Measurements from ENCODE around the gene DHRS4L2.
"Not testable (repeated sequence)": the region's sequence is repeated elsewhere in the genome, so short reads cannot be mapped to it uniquely, and the experiment has no call there.

Gene DHRS4L2

DNA sequence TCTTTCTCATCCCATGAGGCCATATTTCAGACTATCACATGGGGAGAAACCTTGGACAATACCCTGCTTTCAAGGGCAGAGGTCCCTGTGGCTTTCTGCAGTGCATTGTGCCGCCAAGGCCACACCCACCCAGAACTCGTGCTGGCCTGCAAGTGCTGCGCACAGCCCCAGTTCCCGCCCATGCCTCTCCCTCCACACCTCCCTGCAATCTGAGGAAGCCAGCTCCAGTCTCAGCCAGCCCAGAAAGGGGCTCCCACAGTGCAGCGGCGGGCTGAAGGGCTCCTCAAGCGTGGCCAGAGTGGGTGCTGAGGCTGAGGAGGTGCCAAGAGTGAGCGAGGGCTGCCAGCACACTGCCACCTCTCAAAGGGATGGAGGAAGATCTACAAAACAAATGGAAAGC, 15.6 kb upstream of the DHRS4L2 start:
- DNase-seq (ENCODE audit: low read depth): not testable (repeated sequence)

GRCh38 chr14:23974041-23974440, 14.7 kb upstream of the DHRS4L2 start:
- DNase-seq (ENCODE audit: low read depth): not testable (repeated sequence)

GRCh38 chr14:23977208-23977607, 11.5 kb upstream of the DHRS4L2 start:
- not testable (repeated sequence) for DNase-seq (ENCODE audit: low read depth)

- DNase-seq (ENCODE audit: low read depth): not testable (repeated sequence)
Observed at GRCh38 chr14:23981951-23982813, 6.5 kb upstream of the DHRS4L2 start.

DNA sequence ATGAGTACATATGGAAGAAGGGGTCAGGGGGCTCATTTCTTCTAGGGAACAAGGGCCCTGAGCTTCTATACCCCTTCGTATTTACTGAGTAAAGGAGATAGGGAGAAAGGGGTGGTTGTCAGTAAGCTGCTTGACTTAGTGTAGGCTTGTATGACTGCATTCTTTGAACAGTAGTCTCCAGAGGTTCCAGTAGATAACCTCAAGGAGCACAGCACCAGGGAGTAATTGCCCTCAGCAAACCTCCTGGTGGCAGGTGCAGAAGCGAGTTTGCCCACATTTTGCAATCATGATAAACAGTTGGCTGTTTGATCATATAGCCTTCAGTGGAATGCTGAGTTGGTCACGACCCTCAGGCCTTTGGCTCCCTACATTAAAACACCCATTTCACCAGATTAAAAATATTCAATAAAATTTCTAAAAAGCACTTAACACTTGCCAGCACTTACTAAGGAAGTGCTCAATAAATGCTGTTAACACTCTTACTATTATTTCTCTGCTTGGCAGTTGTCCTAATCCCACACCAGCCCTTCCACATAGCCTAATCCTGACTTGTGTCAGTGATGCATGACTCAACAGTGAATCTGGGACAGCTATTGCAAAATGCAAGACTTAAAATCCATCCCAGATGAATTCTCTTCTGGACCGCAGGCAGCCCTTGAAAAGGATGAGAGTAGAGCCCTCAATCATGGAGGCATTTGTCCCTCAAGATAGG, 3.7 kb upstream of the DHRS4L2 start:
- no peak for DNase-seq (ENCODE audit: low read depth)

DNA sequence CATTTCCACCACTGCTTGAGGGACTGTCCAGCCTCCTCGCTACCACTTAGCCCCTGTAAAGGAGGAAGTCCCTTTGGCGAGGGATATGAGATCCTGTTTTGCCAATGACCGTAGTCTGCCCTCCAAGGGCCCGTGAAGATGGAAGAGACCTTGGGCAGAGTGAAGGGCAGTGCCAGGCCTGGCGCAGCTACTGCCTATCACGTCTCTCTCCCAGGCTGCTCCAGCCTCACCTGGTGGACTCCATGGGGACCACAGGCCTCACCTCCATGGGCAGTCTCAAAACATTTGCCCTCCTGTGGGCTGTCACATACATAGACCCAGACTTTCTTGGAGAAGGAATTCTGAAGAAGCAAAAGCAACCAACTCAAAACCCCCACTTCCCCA, 514 bp upstream of the DHRS4L2 start:
- not testable (repeated sequence) for DNase-seq (ENCODE audit: low read depth)

GRCh38 chr14:23989734-23990445, 1.2 kb downstream of the DHRS4L2 start:
- not testable (repeated sequence) for DNase-seq (ENCODE audit: low read depth)

DNA sequence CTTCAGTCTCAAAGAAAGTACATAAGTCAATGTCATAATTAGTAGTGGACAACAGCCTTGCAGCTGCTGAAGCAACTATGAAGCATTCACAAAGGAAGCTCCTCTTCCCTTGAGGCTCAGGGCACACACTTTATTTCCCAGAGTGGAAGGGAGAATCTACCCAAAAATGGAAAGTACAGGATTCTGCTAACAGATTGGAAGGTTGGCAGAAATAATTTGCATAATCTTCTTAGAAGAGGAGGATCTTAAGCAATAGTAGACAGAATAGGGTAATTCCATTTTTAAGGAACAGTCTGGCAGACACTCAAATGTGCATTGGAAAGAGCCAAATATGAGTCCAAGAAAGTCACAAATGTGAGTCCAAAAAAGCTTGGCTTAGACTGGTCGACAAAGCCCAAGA, 2.2 kb downstream of the DHRS4L2 start:
- not testable (repeated sequence) for DNase-seq (ENCODE audit: low read depth)

DNA sequence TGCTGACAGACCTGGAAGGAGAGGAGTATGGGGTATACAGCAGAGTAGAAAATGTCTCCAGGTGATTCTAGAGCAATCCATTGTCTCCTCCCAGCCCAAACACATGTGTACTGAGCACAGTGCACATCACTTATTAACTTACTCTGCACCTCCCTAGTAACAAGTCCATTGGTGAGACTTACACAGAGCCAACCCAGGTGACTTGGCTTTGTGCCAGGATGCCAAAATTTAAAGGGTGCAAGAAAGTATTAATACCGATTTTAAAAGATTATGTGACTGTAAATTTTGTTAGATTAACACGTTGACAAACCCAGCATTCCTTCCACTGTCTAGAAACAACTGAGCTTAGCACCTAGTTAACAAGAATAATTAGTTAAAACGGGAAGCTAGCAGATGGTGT, 4.3 kb downstream of the DHRS4L2 start:
- DNase-seq (ENCODE audit: low read depth): not testable (repeated sequence)

DNA sequence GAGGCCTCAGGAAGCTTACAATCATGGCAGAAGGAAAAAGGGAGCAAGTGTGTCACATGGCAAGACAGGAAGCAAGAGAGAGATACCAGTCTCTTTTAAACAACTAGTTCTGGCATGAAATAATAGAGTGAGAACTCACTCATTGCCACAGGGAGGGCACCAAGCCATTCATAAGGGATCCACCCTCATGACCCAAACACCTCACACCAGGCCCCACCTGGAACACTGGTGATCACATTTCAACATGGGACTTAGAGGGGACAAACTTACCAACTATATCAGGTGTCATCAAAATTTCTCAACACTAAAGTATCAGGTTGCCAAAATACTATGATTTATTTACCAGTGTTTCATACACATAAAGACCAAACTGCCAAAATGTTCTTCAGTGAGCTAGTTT, 7.3 kb downstream of the DHRS4L2 start:
- DNase-seq (ENCODE audit: low read depth): not testable (repeated sequence)

DNA sequence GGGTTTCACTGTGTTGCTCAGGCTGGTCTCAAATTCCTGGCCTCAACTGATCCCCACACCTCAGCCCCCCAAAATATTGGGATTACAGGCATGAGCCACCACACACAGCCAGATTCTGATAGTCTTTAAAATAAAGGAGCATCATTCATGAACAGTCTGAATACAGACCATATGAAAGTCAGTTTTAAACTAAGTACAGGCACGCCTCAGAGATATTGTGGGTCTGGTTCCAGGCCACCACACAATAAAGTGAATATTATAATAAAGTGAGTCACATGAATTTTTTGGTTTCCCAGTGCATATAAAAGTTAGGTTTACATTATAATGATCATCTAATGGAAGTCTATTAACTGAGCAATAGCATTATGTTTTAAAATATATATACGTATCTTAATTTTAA, 8.1 kb downstream of the DHRS4L2 start:
- DNase-seq (ENCODE audit: low read depth): not testable (repeated sequence)

DNA sequence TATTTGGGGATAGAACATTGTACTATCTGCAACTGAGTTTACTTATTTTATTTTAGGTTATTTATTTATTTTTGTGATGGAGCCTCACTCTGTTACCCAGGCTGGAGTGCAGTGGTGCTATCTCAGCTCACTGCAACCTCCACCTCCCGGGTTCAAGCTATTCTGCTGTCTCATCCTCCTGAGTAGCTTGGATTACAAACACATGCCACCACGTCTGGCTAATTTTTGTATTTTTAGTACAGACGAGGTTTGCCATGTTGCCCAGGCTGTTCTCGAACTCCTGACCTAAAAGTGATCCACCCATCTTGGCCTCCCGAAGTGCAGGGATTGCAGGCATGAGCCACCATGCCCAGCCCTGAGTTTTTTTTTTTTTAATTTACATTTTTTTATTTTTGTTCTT, 10.9 kb downstream of the DHRS4L2 start:
- DNase-seq (ENCODE audit: low read depth): not testable (repeated sequence)

DNA sequence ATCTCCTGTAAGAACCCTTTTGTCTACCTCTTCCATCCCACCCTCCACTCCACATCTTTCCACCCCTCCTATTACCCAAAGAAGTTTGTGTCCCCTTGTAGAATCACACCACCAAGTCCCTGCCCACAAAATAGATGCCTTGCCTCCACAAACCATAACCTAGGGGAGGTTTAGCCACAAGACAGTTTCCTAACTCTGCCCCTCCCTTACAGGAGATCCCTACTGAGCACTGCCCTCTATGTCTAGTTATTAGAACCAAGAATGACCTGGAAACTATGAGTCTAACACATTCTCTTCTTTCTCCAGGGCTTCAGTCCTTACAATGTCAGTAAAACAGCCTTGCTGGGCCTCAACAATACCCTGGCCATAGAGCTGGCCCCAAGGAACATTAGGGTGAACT, 12.3 kb downstream of the DHRS4L2 start:
- not testable (repeated sequence) for DNase-seq (ENCODE audit: low read depth)

DNA sequence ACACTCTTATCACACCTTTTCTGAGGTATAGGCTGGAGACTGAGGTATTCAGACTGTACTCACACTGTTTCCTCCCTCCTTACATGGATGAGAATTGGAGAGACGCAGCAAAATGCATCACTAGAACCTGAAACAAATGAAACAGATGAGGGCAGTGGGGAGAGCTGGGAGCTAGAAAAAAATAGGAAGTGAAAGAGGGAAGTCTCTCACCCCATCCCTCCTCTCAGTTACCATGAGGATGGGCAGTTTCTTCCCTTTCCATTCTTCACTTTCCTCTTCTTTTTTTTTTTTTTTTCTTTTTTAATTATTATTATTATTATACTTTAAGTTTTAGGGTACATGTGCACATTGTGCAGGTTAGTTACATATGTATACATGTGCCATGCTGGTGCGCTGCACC, 12.9 kb downstream of the DHRS4L2 start:
- not testable (repeated sequence) for DNase-seq (ENCODE audit: low read depth)

DNA sequence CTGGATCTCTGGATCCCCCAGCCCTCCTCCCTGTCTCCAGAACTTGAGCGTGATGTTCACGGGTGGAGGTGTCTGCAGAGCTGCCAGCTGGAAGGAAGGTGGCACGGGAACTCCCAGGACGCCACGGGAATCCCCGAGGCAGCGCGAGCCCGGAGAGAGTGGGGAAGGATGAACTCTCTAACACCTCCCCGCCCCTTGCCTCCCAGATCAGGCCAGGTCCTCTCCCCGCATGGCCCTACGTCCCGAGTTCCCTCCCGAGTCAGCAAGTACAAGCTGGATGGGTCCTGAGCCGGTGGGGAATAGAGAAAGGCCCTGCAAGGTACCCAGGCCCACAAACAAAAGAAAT, 17.7 kb downstream of the DHRS4L2 start:
- DNase-seq (ENCODE audit: low read depth): not testable (repeated sequence)

DNA sequence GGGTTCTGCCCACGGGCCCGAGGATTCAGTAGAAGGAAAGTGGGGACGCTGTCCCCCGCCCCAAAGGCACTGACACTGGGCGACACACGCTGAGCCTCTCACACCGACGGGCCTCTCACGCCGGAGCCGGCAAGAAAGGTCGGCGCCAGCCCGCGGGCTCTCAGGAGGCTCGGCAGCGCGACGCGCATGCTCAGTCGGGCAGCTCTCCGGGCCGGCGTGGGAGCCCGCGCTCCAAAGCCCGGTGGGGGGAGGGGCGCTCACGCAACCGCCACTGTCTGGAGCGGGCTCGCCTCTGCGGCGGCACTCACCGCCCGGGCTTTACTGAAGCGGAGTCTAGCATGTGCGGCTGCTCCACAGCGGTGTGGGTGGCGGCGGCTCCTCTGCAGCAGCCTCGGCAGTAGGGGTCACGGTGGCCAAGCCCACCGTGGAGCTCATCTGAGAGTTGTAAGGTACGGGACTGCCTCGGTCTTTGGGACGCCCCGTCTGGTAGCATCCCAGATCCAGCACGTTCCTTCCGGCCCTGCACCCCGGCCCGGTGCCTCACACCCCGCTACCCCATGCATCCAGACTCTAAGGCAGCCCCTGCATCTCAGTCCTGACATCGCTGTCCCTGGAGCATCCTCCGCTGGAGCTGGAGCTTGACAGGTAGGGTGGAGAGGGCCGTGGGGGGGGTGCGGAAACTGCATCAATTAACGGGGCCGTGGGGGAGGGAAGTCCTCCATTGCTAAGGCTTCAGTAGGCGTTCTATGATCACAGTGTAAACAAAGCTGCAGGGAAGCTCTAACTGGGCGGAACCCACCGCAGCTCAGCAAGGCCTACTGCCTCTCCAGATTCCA, 18.3 kb downstream of the DHRS4L2 start:
- peak; percentile 50 for DNase-seq (ENCODE audit: low read depth)

DNA sequence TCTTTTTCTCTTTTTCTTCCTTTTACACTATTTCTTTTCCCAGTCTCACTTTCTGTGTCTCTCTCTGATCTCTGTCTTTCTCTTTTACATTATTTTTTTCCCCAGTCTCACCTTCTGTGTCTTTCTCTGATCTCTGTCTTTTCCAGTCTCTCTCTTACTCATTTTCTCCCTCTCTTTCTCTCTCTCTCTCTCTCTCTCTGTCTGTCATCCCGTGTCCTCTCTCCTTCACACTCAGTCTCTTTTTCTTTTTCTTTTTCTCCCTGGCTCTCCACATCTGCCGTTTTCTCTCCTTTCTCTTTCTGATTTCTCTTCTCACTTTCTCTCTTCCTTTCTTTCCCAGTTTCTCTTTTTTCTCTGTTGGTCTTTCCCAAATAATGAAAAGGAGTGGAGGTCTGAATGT, 22.3 kb downstream of the DHRS4L2 start:
- DNase-seq (ENCODE audit: low read depth): no peak

DNA sequence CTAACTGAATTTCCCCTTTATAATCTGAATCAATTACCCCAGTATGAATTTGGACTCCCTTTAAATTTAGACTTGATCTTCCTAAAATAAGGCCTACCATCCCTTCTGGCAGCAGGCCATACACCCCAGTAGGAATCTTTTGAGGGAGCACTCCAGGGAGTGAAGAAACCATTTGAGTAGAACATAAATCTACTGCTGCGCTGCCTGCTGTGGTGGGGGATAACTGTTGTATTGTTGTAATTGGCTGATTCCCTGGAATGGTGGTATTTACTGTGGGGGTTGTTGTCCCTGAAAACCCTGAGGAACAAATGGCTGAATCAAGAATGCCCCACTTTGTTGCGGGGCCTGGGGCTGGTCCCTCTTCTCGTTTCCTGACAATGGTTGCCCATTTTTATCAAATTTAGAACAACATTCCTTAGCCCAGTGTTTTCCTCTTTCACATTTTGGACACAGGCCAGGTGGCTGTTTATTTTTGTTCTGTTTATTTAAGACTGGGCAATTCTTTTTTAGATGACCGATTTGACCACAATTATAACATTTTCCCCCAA, 24.1 kb downstream of the DHRS4L2 start:
- not testable (repeated sequence) for DNase-seq (ENCODE audit: low read depth)

GRCh38 chr14:24013654-24014514, 25.2 kb downstream of the DHRS4L2 start:
- DNase-seq (ENCODE audit: low read depth): peak; percentile 25

GRCh38 chr14:24015745-24016144, 27.0 kb downstream of the DHRS4L2 start:
- not testable (repeated sequence) for DNase-seq (ENCODE audit: low read depth)
